ENCODE data around the gene HSPA4L. TPM values are rescaled to one million over a fixed set of nuclear protein-coding genes. Genes with fewer than 3 reads are reported as not detected.

HSPA4L gene
- total and polyA plus RNA-seq, 2 donors (not counting 3 experiments of a cell fraction or from before 2014, with no cell fraction given), result 1.3 to 12.4 TPM

- Histone ChIP-seq H2AFZ (ENCODE audit: low read depth, low read length) (no peak overlapping the region), H3K9ac (replicated peaks; ENCODE audit: extremely low read depth, insufficient read depth, low read length) (no peak overlapping the region), H3K4me3 (replicated peaks in 1 of 3; ENCODE audit: insufficient read depth in 1 of 3, low read depth in 1 of 3, low read length in 3 of 3) (no peak overlapping the region), H3K4me1 (ENCODE audit: control insufficient read depth, extremely low read depth, insufficient read depth, low read length) (no peaks in the 10 kb centered on the region), H4K20me1 (replicated peaks; ENCODE audit: control insufficient read depth, extremely low read depth, insufficient read depth, low read length) (no peaks in the 10 kb centered on the region), H3K27me3 (ENCODE audit: control insufficient read depth in 2 of 2, insufficient read depth in 2 of 2, low read length in 2 of 2) (no peaks in the 10 kb centered on the region), H3K4me2 (ENCODE audit: insufficient read depth, low read length) (no peak overlapping the region), H3K36me3 (ENCODE audit: control insufficient read depth in 2 of 2, extremely low read depth in 1 of 2, insufficient read depth in 2 of 2, low read length in 2 of 2) (no peaks in the 10 kb centered on the region), H3K79me2 (ENCODE audit: control insufficient read depth, insufficient read depth, low read length) (no peaks in the 10 kb centered on the region), H3K9me3 (replicated peaks; ENCODE audit: control insufficient read depth, insufficient read depth, low read length) (no peaks in the 10 kb centered on the region), H3K27ac (ENCODE audit: insufficient read depth, low read depth, low read length) (no peak overlapping the region), H3K9me1 (replicated peaks; ENCODE audit: control insufficient read depth, extremely low read depth, insufficient read depth, low read length) (no peaks in the 10 kb centered on the region)
- ChIA-PET POLR2A (no interaction called here), CTCF (interaction anchor here (1.0 to 1.1 kb wide), 2 partner anchors 11 to 23 kb away, joined by 3 read pairs; no protein-coding TSS in a partner anchor)
- no TSS peak for BruUV-seq (replicated peaks)
- DNase-seq (ENCODE audit: low read depth, low spot score) (no peak), FAIRE-seq (no peak)
- dilution Hi-C loops (cut with MboI; ENCODE audit: extremely low pct_ligation_motif_present, low sequenced_read_pairs) (no loop called here), intact Hi-C loops (cut with micrococcal nuclease) (no loop called here)
- TF ChIP-seq CTCF (IDR thresholded peaks at IDR 0.05; ENCODE audit: extremely low read depth in 1 of 2, insufficient read depth in 1 of 2, low read depth in 1 of 2, low read length in 2 of 2), result no peak
- TF ChIP-seq POLR2A (IDR thresholded peaks at IDR 0.05; ENCODE audit: low read depth, low read length), result no peak
- no peak for TF ChIP-seq FOS (IDR thresholded peaks at IDR 0.05; ENCODE audit: borderline replicate concordance, insufficient read depth, low read length)
- no peak for TF ChIP-seq MYC (IDR thresholded peaks at IDR 0.05; ENCODE audit: low read depth, low read length)
- TF ChIP-seq POLR2AphosphoS5 (IDR thresholded peaks at IDR 0.05; ENCODE audit: insufficient read depth, low read depth, low read length), result no peak
- TF ChIP-seq MAX (IDR thresholded peaks at IDR 0.05; ENCODE audit: insufficient read depth, insufficient read length), result no peak
- TF ChIP-seq GATA2 (IDR thresholded peaks at IDR 0.05; ENCODE audit: insufficient read depth, insufficient read length, low read depth, low read length), result no peak
- TF ChIP-seq JUN (IDR thresholded peaks at IDR 0.05; ENCODE audit: borderline replicate concordance, insufficient read depth, insufficient read length, low read depth), result no peak
- no peak for TF ChIP-seq EZH2 (IDR thresholded peaks at IDR 0.05; ENCODE audit: borderline replicate concordance, low read depth, low read length, severe bottlenecking)
Observed at GRCh38 chr4:127857641-127858040, 75.5 kb downstream of the HSPA4L start.

All from endothelial cell of umbilical vein (primary cell).